HEK293 (cell line): Measurements from ENCODE around the gene LDHD.

ENCODE experiments used
- CTCF ChIP-seq: fragments of 450-650 bp; formaldehyde crosslinking; IDR thresholded peaks from 2 replicates; pipeline ENCODE4 v1.5.1; 2016; ENCODE audit warnings: missing biosample characterization, missing genetic modification characterization
- MYNN ChIP-seq: fragments of 450-650 bp; formaldehyde crosslinking; IDR thresholded peaks from 2 replicates; pipeline ENCODE4 v1.5.1; 2016; ENCODE audit warnings: missing biosample characterization, missing genetic modification characterization, borderline replicate concordance
- REST ChIP-seq: fragments of 450-650 bp; formaldehyde crosslinking; IDR thresholded peaks from 2 replicates; pipeline ENCODE4 v1.5.1; 2016; ENCODE audit warnings: missing biosample characterization, missing genetic modification characterization
- TCF7L2 ChIP-seq: IDR thresholded peaks from 2 replicates; pipeline ENCODE4 v1.6.1; 2011; ENCODE audit warnings: low read depth, mild to moderate bottlenecking, inconsistent platforms, low read length, moderate library complexity, borderline replicate concordance
- TSHZ1 ChIP-seq: fragments of 450-650 bp; formaldehyde crosslinking; IDR thresholded peaks from 2 replicates; pipeline ENCODE4 v1.5.1; 2016; ENCODE audit warnings: missing biosample characterization, missing genetic modification characterization, borderline replicate concordance
- ZBTB1 ChIP-seq: fragments of 450-650 bp; formaldehyde crosslinking; IDR thresholded peaks from 2 replicates; pipeline ENCODE4 v1.5.1; 2016; ENCODE audit warnings: missing biosample characterization, missing genetic modification characterization
- ZBTB49 ChIP-seq: fragments of 450-650 bp; formaldehyde crosslinking; IDR thresholded peaks from 2 replicates; pipeline ENCODE4 v1.5.1; 2016; ENCODE audit warnings: missing biosample characterization, missing genetic modification characterization, low read depth
- ZNF174 ChIP-seq: fragments of 450-650 bp; formaldehyde crosslinking; IDR thresholded peaks from 2 replicates; pipeline ENCODE4 v1.5.0; 2017; ENCODE audit warnings: missing biosample characterization, mild to moderate bottlenecking, missing genetic modification characterization
- ZNF280C ChIP-seq: fragments of 450-650 bp; formaldehyde crosslinking; IDR thresholded peaks from 2 replicates; pipeline ENCODE4 v1.5.1; 2016; ENCODE audit warnings: missing biosample characterization, missing genetic modification characterization
- ZNF311 ChIP-seq: fragments of 450-650 bp; formaldehyde crosslinking; IDR thresholded peaks from 2 replicates; pipeline ENCODE4 v1.5.1; 2017; ENCODE audit warnings: missing biosample characterization, missing genetic modification characterization, borderline replicate concordance
- ZNF324 ChIP-seq: fragments of 450-650 bp; formaldehyde crosslinking; IDR thresholded peaks from 2 replicates; pipeline ENCODE4 v1.5.1; 2016; ENCODE audit warnings: missing biosample characterization, missing genetic modification characterization
- ZNF433 ChIP-seq: fragments of 450-650 bp; formaldehyde crosslinking; IDR thresholded peaks from 2 replicates; pipeline ENCODE4 v1.5.1; 2016; ENCODE audit warnings: missing biosample characterization, missing genetic modification characterization, low read depth
- ZNF670 ChIP-seq: fragments of 450-650 bp; formaldehyde crosslinking; IDR thresholded peaks from 2 replicates; pipeline ENCODE4 v1.5.1; 2016; ENCODE audit warnings: missing biosample characterization, missing genetic modification characterization, low read depth
- ZXDB ChIP-seq: fragments of 450-650 bp; formaldehyde crosslinking; IDR thresholded peaks from 2 replicates; pipeline ENCODE4 v1.5.1; 2016; ENCODE audit warnings: missing biosample characterization, missing genetic modification characterization

GRCh38 chr16:75065521-75066149 is 50.9 kb downstream of the LDHD start:
- TF ChIP-seq ZXDB (tag by site-specific recombination) (no peak), TCF7L2 (no peak), CTCF (no peak), TSHZ1 (tag by site-specific recombination) (no peak), ZBTB1 (tag by site-specific recombination) (no peak), ZNF311 (tag by site-specific recombination) (no peak), ZNF280C (tag by site-specific recombination) (no peak), MYNN (tag by site-specific recombination) (no peak), ZNF174 (no peak), ZNF670 (tag by site-specific recombination) (no peak), ZNF433 (tag by site-specific recombination) (no peak), REST (tag by site-specific recombination) (no peak), ZNF324 (tag by site-specific recombination) (no peak), ZBTB49 (tag by site-specific recombination) (no peak)
